UCSD-AML1 (cell line): ENCODE results near the gene PRUNE1.

ENCODE experiments used
- DNase-seq: peaks from one replicate; lab custom pipeline; 2025; ENCODE audit not compliant: unreplicated experiment; lab: John Stamatoyannopoulos, UW

PRUNE1 gene

DNA sequence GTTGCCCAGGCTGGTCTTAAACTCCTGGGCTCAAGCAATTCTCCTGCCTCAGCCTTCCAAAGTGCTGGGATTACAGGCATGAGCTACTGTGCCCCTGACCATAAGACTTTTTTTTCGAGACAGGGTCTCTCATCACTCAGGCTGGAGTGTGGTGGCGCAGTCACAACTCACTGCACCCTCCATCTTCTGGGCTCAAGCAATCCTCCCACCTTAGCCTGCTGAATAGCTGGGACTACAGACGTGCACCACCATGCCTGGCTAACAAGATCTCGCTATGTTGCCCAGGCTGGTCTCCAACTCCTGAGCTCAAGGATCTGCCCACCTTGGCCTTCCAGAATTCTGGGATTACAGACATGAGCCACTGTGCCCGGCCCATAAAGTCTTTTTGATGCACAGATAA lies 41.2 kb downstream of the PRUNE1 start:
- no peak for DNase-seq

DNA sequence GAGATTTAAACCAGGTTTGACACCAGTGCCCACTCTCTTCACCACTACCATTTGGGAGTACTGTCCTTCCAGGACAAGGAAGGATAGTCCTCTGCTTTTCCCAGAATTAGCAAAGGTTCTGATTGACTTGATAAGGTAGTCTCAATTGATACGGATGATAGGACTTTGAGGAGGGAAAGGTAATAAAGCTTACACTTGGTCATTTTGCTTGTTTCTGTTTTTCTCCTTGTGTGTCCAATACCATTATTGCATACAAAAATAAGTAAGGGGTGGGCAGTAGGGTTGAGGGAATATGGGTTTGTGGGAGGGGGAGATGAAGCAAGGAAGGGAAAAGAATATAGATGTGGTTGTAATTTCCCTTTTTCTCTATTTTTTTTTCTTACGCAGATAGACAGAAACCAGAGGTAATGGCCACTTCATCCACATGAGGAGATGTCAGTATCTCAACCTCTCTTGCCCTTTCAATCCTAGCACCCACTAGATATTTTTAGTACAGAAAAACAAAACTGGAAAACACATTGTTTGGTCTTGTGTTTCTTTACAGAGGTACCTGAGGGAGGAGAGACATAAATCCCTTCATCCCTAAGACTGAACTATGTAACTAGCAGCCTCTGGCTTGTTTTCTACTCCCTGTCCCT lies 41.9 kb downstream of the PRUNE1 start:
- DNase-seq, result no peak

DNA sequence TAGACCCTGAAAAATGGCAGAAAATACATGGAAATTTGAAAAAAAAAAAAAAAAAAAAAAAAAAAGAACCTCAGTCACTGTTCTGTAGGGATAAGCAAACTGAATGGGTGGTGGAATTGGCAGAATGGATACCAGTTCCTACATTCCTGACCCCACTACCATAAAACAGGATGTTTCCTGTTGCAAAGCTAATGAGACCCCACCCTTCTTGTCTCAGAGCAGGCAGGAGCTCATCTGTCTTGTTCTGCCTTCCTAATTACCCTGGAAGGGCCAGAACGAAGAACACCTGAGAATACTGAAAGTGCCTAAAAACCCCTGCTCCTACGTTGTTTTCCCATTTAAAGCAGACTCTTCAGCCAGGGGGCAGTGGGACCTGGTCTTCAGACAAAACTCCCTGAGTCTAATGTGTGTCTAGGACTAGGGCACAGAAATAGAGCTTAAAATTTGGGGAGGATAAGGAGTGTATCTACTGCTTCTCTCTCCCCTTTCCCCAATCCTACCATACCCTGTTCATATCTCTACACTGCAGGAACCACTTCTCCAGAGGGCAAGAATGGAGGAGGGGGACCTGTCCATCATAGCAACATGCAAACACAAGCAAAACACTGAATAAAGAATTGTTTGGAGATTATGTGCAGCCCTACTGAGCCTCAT lies 43.2 kb downstream of the PRUNE1 start:
- no peak for DNase-seq

DNA sequence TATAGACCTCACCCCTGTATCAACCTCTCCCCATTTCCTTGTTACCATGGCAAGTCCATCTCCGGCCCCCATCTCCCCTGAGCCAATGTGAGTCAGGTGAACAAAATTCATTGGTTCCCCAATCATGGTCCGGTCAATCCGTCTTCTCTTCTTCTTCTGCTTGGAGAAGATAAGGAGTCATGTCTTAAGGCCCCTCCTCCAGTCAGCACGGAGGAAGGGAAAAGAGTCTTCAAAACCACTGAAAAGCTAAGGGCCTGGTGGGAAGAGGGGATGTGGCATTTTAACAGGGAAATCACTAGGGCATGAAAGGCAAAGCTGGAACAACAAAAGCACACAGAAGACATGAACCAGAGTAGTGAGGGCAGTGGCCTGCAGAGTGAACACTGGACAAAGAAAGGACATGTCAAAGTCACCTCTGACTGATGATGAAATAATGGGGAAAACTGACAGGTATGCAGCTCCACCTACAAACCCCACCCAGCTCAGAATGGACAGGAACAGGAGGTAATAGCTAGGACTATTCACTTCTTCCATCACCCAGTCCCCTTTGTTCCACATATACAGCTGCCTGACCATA lies 46.8 kb downstream of the PRUNE1 start:
- DNase-seq, result no peak

DNA sequence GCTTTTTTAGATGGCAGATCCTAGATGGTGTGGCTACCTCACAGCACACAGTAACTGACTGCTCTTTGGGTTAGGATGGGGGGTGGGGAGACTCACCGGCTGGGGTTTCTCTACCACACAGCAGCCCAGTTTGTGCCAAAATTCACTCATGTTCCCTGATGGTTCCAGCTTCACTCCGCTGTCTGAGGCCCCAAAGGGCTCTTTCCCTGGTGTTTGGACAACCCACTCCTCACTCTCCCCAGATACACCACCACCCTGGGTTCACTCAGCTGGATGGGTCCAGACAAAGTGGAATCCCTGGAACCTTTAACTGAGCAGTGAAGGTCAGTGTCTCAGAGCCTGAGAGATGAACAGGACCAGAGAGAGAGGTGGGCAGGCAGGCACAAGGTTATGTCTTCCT lies 47.3 kb downstream of the PRUNE1 start:
- DNase-seq, result no peak

DNA sequence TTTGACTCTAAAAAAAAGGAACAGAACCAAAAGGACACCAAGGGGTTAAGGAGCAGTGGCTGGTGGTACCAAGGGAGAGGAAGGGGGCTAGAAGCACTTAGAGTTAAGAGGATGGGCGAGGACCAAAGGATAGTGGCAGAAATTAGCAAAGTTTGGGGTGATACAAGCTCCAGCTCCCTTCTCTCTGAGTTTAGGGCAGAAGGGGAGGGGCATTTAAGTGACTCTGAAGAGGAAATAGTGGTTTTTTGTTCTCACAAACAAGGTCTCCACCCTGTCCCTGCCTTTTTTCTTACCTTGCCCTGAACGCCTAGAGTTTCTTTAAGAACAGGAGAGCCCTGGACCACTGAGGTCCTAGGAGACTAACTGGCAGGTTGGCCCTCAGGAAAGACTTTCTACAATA lies 47.9 kb downstream of the PRUNE1 start:
- DNase-seq, result no peak

DNA sequence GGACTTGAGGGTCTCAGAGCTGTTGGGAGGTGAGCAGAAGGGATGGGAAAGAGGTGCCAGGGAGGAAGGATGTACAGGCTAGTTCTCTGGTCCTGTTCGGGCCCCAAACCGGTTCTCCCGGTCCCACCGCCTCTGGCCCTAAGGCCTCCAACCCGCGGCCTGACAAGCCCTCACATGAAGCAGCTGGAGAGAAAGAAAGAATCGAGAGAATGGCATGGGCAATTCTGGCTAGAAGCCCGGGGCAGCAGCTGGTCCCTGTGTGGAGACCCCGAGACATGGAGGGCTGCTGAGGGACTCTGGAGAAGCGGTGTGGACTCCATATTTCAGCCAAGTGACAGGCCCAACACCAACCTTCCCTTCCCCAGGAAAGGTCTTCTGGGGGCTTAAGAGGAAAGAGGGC lies 50.4 kb downstream of the PRUNE1 start:
- DNase-seq, result no peak

DNA sequence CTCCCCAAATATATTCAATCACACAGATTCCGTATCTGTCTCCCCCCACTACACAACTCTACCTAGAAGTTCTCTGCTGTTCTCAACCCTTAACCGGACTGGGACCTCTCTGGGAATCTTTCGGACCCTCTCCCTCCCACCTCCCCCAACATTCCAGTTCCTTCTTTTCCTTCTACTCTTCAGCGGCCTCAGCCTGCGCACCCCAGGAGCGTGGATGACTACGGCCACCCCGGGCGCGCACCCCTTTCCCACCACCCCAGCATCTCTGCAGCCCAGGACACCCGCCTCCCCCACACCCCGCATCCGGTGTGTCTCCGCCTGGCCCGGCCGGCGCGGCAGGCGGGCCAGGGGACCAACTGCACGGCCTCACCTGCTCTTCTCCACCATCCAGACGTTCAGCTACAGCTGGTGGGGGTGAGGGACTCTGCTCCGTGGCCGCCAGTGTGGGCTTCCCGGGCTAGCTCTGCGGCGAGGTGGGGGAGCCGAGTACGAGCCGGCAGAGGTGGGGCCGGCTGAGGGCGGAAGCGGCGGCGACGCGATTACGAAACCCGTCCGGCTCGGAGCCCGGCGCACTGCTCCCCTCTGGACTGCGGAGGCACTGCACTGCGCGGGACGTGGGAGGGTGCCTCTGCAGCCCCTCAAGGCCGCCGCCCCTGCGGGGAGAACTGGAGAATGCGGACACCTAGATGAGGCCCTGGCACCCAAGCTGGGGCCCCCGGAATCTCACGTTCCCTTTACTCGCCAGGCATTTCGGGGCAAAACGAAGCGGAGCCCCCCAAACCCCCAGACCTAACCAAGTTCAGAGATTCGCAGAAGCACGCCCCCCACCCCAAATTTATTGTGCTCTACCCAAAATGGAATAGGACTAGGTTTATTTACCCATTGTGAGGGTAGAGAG lies 51.1 kb downstream of the PRUNE1 start, which contains the start of gene CDC42SE1:
Gene CDC42SE1, minus strand, starts transcription at position 514 of the 898 bp plus-strand sequence. CDS start 3,892 bp downstream, outside the sequence.
- DNase-seq, result peak; percentile 89

DNA sequence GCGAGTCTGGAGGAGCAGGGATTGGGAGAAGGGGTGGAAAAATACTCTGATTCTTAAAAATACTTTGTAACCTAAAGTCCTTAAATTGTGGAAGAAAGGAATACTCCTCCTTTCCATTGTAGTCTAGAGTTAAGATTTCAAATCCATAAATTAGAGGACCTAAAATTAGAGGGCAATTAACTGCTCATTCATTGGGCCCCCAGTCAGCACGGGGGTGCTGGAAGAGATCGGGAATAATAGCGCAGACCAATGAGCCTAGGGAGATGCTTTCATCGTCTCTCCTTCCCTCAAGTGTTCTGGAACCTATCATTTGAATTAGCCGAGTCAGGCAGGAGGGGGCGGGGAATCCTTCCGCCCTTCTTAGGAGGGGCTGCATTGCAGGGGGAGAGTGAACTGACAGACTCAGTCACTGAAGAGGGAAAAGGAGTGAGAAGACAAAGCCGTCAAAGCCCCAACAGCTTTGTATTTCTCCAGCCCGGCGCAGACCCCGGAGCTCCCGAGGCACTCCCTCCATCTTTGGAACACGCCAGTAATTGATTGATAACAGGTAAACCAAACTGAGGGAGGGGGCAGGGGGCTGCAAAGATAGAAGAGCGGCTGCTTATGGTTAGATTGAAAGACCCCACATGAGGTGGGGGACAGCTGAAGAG lies 51.9 kb downstream of the PRUNE1 start, which contains the start of gene MLLT11:
Gene MLLT11, plus strand, starts transcription at position 391 of the 650 bp plus-strand sequence. CDS start 6,828 bp downstream, outside the sequence.
- peak; percentile 58 for DNase-seq

DNA sequence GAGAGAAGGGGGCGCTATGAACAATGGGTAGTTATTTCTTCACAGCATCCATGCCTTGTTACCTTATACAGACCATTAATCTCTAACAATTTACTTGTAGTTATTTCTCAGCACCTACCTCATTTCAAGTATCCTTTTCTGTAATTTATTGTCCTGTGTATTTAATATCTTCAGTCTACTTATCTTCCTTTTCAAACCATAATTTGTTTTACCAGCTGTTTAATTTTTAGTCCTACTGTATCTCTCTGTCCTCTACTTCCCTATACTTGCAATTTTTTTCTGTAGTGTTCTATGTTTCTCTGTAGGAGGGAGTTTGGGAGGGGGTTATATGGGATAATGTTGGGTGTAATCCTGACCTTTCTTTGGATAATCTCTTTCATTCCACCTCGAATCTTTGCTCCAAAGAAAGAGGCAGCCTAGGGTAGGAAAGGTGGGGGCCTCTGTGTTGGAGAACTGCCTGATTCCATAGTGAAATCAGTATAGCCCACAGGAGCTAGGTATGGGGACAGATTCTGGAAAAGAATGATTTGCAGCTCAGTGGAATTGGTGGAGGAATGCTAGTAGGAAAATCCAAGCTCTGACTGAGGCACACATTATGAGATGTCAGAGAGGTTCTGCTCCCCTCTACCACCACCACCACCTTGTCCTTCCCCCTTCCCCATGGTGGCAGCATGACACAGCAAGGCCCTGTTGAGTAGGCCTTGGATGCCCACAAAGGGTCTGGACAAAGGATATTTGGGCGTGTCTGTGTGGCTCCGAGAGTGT lies 52.6 kb downstream of the PRUNE1 start:
- DNase-seq, result no peak

DNA sequence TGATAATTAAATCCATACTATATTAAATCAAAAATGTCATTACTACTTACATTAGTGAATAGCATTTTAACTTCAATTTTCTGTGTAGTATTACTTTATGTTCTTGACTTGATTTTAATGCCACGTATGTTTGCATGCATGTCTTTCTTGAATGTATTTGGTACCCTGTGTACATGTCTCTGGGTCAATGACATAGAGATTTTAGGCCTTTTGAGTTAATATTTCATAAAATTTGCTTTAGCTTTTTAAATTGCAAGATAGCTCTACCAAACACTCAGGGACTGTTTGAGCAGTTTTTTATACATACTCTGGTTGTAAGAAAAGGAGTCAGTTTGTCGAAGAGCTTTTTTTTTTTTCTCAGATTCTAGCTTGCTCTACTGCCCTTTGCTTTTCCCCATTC lies 53.5 kb downstream of the PRUNE1 start:
- DNase-seq, result no peak

DNA sequence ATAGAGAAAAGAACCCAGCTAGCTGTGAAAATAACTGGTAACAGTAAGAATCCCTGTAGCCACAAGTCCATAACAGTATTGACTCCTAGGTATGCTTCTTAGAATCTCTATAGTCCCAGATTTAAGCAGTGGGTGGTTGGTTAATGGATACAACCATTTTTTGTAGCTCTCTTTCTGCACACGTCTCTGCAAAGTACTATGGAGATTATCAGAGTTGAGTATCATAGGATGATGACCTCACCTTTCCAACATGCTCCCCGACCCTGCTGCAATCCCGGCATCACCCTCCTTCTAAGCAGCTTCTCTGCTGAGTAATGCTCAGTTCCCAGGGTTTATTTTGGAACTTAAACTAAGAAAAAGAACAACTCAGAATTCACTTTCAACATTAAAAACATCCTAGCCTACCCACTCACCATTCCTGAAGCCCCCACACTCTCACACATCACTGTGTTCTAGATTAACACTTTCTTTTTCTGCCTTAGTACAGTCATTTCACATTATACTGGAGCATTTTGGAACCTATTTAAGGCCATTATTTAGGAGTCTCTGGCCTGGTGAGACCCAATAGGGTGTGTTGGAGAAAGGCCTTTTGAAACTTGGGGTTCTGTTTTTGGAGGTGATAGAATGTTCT lies 54.6 kb downstream of the PRUNE1 start:
- DNase-seq, result no peak

DNA sequence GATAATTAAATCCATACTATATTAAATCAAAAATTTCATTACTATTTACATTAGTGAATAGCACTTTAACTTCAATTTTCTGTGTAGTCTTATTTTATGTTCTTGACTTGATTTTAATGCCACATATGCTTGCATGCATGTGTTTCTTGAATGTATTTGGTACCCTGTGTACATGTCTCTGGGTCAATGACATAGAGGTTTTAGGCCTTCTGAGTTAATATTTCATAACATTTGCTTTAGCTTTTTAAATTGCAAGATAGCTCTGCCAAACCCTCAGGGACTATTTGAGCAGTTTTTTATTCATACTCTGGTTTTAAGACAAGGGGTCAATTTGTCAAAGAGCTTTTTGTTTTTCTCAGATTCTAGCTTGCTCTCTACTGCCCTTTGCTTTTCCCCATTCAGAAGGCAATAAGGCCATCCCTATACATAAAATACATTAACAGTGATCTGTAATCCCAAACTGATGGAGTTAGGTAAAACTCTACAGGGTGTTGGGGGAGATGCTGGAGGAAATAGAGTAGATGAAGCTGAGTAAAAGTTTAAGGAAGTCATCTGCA lies 56.9 kb downstream of the PRUNE1 start:
- DNase-seq, result no peak

DNA sequence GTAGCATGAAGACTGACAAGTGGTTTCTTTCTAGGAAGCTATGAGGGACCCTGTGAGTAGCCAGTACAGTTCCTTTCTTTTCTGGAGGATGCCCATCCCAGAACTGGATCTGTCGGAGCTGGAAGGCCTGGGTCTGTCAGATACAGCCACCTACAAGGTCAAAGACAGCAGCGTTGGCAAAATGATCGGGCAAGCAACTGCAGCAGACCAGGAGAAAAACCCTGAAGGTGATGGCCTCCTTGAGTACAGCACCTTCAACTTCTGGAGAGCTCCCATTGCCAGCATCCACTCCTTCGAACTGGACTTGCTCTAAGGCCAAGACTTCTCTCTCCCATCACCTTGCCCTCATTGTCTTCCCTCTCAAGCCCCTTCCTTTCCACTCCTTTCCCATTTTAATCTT lies 58.9 kb downstream of the PRUNE1 start:
- no peak for DNase-seq

DNA sequence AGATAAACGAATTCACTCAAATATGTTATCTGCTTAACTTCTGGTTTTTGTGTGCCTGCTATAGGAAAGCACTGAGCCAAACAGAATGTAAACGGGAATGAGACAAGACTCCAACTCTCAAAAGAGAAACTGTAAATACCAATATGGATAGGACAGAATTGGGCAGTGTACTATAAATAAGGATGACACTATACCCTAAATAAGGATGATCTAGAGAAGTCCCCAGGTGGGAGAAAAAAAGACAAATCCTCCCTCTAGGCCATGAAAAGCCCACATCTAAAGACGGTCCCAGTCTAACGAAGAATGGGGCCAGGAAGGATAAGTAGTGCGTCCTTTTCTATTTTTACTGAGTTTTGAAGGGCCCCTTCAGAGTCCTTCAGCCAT lies 60.8 kb downstream of the PRUNE1 start:
- no peak for DNase-seq

DNA sequence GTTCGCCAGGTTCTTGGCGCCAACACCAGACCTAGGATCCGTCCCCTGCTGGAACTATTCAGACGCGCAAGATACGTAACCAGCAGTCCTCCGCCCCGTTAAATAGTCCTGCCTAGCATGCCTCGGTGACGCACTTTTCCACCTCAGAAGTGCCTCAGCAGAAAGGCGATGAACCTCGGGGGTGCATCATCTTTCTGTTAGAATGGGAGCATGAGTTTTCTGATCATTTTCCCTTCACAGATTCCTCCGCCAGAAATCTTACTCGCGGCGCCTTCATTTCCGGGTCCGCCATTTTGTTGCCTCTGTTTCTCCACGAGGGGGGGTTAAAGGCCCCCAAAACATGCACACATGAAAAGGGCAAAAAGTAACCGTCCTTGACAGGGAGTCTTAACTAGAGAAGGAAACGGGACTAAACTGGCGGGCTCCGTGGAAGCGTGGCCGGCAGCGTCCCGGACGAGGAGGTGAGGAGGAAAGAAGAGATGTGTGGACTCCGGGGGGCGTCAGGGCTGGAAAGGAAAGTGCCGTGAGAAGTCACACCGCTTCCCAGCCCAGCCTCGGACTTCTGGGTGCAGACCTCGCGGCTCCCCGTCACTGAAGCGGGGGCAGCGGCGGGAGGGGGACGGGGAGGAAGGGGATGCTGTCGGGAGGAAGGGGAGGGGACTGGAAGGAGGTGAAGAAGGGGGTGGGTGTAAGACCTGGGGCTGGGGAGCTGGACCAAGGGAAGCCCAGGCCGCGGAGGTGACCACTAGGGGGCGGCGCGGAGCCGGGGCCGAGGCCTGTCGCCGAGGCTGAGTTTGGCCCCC lies 62.4 kb downstream of the PRUNE1 start, which contains the start of gene GABPB2:
Gene GABPB2, plus strand, starts transcription at position 288 of the 803 bp plus-strand sequence. CDS start 17,429 bp downstream, outside the sequence.
- peak; percentile 93 for DNase-seq

DNA sequence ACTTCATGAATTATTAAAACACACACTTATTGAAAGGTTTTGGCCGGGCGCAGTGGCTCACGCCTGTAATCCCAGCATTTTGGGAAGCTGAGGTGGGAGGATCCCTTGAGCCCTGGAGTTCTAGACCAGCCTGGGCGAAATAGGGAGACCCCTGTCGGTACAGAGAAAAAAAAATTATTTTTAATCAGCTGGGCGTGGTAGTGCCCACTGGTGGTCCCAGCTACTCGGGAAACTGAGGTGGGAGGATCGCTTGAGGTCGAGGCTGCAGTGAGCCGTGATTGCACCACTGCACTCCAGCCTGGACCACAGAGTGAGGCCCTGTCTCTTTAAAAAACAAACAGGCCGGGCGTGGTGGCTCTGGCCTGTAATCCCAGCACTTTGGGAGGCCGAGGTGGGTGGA lies 64.0 kb downstream of the PRUNE1 start:
- DNase-seq, result no peak
